Measurements from ENCODE around the gene MGAM2.
A peak's percentile ranks its signal among the peaks of the same experiment; 100 is the strongest.
"Not testable (repeated sequence)": the region's sequence is repeated elsewhere in the genome, so short reads cannot be mapped to it uniquely, and the experiment has no call there.

The MGAM2 gene

DNA sequence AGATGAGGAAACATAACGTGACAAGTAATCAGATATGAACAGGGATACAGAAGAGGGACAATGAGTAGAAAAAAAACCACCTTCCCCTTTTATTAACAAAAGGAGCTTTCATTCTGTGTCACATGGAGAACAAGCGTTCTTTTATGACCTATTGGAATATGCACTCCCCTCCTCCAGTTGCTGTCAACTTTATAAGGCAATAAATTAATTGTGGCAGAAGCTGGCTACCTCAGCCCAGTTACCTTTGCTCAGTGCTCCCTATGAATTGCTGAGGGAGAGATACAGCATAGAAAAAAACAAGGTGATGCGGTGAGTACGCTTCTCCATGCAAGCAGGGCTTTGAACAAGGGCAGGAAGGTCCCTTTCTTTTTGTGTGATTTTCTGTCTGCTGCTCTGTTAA lies at the start of gene MGAM2:
TSS of gene MGAM2 (plus strand) at position 220 of the 400 bp plus-strand sequence. CDS start 5,156 bp downstream, outside the sequence.
- DNase-seq: no peak

DNA sequence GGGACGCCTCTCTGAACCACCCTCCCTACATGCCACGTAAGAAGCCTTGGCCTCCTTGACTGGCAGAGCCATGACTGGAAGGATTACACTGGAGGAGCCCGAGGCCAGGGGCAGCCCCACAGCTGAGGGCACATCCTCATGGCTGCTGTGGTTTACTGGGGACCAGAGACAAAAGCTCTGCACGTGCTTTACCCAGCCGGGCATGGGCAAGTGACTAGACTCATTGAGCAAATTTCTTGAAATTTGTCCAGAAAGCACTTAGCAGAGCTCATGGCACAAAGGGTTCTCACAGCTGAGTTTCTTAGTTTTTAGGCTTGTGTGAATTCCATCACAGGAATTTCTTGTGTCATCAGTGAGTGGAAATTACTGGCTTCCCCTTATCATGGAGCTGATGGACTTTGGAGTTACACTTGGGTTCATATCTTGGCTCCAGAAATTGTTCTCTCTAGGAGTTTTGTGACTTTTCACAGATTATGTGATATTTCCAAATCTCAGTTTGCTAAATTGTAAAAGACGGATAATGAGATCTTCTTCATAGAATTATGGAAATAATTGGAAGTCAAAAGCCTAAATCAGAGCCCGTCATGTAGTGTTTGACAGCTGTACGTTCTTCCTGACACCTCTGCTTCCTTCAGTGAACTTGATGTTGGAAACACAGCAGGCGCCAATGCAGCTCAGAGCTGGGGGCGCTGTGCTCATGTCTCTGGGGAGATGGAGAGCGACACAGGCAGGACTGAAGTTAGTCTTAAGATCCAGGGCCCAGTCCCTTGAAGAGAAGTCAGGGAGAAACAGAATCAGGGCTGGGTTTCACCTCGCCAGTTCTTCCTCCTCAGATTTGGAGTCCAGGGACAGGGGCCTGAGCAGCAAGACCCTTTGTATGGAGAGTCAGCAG lies 47.7 kb upstream of the MGAM2 start:
- DNase-seq: no peak

DNA sequence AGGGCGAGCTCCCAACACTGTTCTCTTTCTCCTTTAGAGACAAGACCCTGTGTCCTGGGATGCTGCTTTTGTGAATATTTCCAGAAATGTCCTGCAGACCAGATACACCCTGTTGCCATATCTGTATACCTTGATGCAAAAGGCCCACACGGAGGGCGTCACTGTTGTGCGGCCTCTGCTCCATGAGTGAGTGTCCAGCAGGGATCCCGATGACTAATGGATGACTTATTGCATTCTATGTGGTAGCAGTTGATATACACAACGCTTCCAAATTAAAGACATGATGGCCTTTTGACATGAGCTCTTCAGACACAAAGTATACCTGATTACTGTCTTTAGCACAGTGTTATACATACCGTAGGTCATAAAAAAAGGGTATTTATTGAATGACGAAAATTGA lies 45.0 kb upstream of the MGAM2 start:
- no peak for DNase-seq

DNA sequence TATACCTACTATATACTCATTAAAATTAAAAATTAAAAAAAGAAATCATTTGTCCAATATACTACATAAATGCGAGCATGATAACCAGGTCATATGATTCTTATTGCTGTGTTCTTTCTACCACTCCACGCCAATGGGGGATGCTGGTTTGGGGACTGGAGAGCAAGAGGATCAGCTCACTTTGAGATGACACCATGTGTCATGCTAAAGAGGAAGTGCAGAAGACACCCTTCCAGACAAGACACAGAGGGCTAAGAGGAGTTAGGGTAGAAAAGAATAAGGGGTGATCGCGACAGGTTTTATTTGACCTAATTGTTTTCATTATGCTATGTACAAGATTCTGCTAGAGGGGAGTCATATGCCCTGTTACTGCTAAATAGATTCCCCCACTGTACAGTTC lies 33.8 kb upstream of the MGAM2 start:
- DNase-seq: no peak

DNA sequence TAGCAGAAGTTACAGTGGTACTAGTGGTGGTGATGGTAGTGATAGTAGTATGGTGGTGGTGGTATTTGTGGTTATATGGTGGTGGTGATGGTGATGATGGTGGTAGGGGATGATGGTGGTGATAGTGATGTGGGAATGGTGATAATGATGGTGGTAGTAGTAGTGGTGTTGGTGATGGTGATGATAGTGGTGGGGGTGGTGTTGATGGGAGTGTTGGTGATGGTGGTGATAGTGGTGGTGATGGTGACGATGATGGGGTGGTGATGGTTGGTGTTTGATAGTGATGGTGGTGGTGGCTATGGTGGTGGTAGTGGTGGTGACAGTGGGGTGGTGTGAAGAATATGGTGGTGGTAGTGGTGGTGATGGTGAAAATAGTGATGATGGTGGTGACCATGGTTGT lies 27.9 kb upstream of the MGAM2 start:
- no peak for DNase-seq

DNA sequence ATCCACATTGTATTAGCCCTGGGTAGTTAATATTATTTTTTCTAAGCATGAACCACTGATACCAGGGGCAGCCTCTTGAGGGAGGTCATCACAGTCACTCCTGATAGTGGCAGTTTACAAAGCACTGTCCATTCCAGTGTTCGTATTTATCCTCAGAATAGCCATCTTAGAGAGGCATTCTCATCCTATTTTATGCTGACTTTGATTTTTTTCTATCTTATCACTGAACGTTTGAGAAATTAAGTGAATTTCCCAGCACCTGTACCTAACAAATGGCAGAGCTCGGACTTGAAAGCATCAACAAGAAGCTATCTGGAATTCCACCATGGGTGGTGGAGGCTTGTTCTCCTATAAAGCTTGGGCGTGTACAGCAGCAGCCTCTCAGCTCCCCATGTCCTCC lies 26.1 kb upstream of the MGAM2 start:
- DNase-seq: no peak

DNA sequence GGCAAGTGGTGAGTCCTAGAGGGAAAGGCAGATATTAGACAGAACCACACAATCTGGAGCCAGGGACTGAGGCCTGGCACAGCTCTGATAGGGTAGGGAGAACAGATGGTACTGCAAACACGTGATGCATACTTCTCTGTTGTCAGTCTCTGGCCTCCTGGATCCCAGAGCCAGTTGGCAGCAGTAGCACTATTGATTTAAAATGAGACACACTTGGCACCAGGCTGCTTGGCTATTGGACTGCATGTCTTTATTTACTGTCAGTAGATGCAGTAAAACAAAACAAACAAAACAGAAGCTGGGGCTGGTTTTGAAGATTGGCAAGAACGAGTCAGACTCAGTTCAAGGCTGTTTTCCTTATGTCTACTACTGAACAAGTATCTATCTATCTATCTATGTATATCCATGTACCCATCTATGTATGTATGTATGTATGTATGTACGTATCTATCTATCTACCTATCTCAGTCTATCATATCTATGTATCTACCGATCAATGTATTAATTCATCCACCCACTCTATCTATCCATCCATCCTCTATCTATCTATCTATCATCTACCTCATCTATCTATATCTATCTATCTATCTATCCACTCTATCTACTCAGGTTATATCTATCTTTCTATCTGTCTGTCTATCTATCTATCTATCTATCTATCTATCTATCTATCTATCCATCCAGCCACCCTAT lies 23.4 kb upstream of the MGAM2 start:
- DNase-seq: peak; percentile 20

DNA sequence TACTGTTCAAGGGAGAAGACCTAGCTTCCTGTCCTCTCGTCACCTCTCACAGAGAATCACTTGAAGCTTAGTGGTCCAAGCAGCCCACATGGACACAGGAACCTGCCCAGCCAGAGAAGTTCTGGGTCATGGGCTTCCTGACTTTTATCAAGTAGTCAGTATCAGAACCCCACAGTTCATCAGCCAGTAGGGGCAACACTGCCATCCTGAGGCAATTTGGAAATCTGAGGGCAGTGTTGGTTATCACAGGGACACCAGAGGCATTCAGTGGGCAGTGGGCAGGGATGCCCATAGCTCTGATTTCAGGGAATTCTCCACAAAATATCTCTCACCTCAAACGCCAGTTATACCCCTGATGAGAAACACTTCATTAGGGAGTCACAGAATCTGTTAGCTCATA lies 22.5 kb upstream of the MGAM2 start:
- DNase-seq: no peak

DNA sequence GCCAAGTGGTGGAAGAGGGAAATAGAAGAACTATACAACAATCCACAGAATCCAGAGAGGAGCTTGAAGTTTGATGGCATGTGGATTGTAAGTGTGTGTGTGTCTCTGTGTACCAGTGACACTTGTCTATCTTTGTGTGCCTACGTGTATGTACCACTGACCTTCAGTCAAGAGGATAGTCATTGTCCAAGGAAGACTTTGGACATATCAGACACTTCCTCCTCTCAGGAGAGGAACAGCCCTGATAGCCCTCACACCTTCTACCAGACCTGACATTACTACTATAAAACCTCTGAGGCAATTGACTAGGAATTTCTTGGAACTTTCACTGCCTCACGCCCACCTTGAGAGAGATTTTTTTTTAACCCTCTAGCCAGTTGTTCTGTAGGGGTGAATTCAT lies 19.6 kb upstream of the MGAM2 start:
- DNase-seq: no peak

DNA sequence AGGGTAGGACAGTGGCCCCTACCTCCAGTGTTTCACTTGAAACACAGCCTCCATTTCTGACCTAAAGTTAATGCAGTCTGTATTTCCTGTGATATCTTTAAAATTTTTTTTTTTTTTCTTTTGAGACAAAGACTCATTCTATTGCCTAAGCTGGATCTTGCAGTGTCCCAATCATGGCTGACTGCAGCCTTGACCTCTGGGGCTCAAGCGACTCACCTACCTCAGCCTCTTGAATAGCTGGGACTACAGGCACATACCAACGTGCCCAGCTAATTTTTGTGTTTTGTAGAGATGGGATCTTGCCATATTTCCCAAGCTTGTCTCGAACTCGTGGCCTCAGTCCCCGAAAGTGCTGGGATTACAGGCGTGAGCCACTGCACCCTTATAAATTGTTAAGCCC lies 16.7 kb upstream of the MGAM2 start:
- DNase-seq: no peak

DNA sequence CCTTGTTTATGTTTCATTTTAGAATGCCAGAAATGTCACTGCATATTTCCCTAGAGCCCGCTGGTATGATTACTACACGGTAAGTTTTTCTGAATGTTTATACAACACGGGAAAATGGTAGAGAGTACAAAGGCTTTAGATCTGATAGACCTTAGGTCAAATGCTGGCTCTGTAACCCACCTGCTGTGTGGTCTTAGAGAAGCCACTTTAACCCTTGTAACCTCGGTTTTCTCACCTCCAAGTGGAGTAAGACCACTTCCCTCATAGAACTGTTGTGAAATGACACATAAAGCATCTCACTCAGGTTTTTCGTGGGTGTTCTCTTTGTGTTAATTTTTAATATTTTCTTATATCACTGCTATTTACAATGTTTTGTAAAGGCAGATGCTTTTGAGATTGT lies 13.9 kb upstream of the MGAM2 start:
- DNase-seq: no peak

DNA sequence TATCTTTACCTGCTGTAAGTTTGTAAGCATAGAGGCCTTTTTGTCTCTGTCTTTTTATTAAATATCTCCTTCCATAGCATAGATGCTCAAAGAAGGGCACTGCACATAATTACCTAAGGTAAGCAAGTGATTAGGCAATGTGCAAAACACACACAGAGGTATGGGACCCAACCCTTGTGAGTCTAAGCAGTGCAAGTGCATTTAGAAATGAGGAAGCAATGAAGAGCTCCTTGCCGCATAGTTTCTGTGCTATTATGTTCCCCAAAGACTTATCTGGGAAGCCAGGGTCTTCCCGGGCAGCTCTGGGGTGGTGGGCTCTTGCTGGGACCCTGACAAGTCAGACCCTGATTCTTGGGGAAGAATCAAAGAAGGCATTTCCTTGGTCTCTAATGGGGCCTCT lies 13.5 kb upstream of the MGAM2 start:
- DNase-seq: no peak

DNA sequence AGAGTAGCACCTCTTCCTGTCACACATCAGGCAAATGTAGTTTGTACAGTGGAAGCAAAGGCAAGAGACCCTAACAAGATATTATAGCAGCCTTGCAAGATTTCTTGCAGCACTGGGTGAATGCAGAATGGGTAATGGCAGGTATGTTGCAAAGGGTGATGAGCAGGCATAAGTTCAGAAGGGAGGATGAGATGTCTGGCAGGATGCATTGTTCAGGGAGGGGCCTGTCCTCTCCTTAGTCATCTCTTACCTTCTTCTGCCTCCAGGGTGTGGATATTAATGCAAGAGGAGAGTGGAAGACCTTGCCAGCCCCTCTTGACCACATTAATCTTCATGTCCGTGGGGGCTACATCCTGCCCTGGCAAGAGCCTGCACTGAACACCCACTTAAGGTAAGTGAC lies 12.2 kb upstream of the MGAM2 start:
- DNase-seq: not testable (repeated sequence)

DNA sequence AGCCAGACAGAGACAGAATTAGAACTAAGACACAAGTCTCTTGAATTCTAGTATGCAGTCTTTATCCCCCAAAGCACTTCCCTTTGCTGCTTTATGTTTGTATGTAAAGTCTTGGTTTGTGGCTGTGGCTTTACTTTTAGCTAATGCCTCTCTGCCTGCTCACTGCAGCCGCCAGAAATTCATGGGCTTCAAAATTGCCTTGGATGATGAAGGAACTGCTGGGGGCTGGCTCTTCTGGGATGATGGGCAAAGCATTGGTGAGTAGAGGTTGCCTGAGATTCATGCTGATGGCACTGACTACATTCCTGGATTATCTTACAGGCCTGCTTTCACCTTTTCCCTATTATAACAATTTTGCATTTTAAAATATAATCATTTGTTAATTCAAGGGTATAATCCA lies 10.9 kb upstream of the MGAM2 start:
- no peak for DNase-seq

DNA sequence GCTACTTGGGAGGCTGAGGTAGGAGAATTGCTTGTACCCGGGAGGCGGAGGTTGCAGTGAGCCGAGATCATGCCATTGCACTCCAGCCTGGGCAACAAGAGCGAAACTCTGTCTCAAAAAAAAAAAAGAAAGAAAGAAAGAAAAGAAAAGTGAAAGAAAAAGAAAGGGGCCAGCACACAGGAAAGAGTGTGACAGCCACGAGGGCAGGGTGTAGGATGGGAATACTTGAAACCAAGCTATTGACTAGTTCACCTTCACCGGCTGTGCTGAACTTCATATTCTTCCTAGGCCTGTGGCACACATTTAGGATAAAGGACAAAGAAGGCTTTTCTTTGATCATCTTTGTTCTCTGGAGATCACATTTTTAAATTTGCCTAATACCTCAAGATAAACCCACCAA lies 9.7 kb upstream of the MGAM2 start:
- not testable (repeated sequence) for DNase-seq

DNA sequence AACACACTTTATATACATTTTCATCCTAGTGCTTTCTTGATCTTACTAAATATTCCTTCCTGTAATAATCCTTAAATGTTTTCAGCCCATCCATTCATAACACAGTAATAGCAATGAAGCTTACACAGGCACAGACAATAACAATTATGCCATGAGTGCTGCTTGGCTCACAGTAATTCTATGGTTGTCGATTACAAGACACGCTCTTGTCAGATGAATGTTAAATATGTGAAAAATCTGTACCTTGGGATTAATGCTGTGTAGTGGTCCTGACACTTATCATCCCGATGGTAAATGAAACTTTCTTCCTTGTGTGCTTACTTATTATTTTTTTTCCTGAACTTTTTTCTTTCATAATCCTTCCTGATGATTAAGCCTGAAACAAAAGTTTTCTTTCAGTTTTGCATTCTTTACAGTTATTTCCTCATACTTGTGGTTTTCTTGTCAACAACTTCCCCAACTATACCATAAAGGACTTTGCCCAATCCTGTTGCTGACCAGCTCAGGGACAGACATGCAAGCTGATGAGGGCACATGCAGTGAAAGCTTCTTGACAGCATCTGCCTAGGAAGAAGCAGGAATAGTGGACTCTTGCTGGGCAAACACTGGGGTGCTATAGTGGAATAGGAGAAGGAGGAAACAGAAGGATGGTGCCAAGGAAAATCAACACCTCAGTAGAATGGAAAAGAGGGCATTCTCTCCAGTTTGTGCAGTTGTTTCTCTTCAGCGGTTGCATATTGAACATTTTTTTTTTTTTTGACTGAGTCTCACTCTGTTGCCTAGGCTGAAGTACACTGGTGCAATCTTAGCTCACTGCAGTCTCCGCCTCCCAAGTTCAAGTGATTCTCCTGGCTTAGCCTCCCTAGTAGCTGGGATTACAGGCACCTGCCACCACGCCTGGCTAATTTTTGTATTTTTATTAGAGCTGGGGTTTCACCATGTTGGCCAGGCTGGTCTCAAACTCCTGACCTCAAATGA lies 6.7 kb upstream of the MGAM2 start:
- DNase-seq: no peak

DNA sequence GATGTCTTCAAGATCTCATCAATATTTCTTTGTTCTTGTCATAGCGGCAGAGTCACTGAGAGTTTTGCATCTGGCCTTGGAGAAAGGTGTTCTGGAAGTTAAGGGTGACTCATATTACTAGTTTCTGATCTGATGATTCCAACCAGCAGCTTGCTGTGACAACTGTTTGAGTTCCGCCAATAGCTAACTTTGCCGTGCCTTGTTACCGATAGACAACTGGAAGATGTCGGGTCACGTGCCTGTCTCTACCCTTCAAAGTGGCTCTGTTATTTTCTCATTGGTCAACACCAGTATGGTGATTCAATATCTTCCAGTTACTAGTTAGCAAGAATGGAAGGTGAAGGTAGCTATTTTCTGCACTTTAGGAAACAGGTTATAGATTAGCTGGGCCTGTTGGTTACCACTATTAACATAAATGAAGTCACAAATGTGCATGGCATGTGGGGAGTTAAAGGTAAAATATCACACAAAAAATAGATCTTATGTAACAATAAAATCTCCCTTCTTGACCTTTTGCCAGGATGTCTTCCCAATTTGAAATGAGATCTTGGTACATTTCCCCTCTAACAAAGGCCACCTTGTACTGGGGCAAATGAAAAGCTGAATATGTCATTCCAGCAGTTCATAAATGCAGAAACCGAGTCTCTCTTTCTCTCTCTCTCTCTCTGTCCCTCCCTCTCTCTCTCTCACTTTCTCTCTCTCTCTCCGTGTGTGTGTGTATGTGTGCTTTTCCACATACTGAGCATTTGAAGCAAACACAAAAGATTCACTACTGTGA lies 2.6 kb upstream of the MGAM2 start:
- no peak for DNase-seq

DNA sequence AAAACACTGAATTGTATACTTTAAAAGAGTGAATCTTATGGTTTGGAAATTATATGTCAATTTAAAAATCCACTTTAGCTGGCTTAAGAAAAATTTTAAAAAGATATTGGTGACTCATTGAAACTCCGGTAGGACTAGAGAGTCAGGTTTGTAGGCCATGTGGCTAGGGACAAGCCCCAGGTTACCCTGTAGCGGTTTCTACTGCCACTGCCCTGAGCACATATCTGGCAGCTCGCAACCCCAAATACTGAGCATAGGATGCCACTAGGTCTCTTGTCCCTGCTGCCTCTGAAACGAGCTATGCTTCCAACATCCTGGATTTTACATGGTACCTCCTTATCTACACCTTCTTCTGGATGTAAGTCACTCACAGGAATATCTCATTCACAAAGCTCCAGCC lies 1.4 kb upstream of the MGAM2 start:
- no peak for DNase-seq

DNA sequence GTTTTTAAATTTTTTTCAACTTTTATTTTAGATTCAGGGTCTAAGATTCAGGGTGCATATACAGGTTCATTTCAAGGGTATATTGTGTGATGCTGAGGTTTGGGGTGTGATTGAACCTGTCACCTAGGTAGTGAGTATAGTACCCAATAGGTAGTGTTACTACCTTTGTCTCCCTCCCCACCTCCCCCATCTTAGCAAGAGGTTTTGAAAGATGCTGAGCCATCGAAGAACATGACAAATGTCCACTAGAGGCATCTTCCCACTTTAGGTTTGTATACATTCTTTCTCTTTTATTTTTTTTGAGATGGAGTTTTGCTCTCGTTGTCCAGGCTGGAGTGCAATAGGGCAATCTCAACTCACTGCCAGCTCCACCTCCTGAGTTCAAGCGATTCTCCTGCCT lies 880 bp upstream of the MGAM2 start:
- no peak for DNase-seq

DNA sequence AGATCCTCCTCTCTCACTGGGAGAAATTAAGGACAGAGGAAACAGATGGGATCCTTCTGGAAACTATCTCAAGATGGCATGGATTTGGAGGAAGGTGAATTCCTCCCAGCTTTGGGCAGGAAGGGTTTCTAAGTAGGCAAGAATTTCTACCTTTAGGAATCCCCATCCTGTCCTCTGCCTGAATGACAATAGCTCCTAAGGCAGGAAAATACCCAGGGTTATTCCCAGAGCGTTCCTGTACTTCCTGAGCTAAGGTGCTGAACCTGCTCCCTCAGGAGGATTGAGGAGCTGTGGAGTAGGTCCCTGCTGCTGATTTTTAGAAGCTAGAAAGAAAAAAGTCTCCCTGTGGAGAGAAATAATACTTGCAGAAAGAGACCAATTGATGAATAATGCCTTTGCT lies 568 bp downstream of the MGAM2 start:
- DNase-seq: no peak

DNA sequence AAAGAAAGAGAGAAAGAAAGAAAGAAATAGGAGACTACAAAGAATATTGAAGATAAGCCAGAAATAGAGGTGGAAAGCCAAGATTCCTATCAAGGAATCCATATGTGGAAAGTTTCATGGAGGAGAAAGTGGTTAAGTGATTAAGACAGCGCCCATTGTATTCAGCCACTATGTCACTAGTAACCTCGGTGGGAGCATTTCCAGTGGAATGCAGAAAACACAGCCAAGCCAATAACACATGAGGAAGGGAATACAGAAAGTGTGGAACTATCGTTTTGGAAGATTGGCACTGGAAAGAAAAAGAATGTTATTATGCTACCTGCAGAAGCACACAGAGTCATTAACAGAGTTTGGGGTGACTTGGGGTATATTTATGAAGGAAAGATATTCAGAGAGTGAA lies 2.7 kb downstream of the MGAM2 start:
- DNase-seq: no peak

DNA sequence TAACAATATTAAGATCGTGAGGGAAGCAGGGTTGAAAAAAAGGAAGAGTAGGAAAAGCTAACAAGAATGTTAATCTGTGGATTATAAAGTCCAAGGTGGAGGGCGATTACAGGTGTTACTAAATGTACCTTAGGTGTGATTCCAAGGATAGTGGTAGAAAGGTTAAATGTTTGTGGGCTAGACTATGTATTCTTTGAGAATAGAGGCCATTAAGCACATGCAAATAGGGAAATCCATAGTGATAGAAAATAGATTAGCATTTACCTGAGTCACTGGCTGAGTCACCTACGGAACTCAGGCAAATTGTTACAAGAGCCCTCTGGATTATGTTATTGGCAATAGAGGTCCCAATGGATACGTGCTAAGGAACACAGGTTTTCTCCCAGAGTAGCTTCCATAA lies 9.0 kb downstream of the MGAM2 start:
- no peak for DNase-seq

DNA sequence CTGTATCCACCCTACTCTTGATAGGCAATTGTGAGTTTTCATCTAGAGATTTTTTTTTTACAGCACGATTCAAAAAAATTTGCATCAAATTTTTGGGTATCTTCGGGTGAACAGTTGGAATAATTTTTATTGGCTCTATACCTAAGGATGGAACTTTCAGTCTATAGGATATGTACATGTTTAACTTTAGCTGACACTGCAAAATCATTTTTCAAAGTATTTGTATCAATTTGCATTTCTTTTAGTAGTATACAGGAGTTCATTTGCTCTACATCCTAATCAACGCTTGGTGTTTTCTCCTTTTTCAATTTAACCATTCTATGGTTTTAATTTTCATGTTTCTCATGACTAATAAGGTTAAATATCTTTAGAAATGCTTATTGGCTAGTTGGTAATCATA lies 11.7 kb downstream of the MGAM2 start:
- DNase-seq: no peak

All from NCI-H82 (cell line).